GM23248 (cell line): ENCODE measurements around the gene L3MBTL3. TPM values are rescaled to one million over a fixed set of nuclear protein-coding genes. Genes with fewer than 3 reads are reported as not detected.

Experiments used
- DNase-seq: peaks from one replicate; pipeline ENCODE4 v3.0.0-alpha.2; 2015
- H2AFZ ChIP-seq: fragments of 200-600 bp; sonication (generic); 2 replicates; pipeline ENCODE4 v1.6.1; 2016; ENCODE audit warnings: antibody characterized with exemption
- H3F3A ChIP-seq: fragments of 200-600 bp; sonication (generic); 2 replicates; pipeline ENCODE4 v1.6.1; 2016; ENCODE audit warnings: mild to moderate bottlenecking, antibody characterized with exemption, mixed run types; ENCODE audit not compliant: insufficient read depth
- H3K27ac ChIP-seq: fragments of 200-600 bp; sonication (generic); 2 replicates; pipeline ENCODE4 v1.5.1; 2016; ENCODE audit warnings: mild to moderate bottlenecking
- H3K27me3 ChIP-seq: fragments of 200-600 bp; sonication (generic); replicated peaks from 2 replicates; pipeline ENCODE4 v1.6.1; 2016; ENCODE audit warnings: mild to moderate bottlenecking; ENCODE audit not compliant: insufficient read depth
- H3K36me3 ChIP-seq: fragments of 200-600 bp; sonication (generic); 2 replicates; pipeline ENCODE4 v1.6.1; 2016; ENCODE audit warnings: low read depth, mild to moderate bottlenecking
- H3K4me1 ChIP-seq: fragments of 200-600 bp; sonication (generic); 2 replicates; pipeline ENCODE4 v1.6.1; 2016; ENCODE audit warnings: mild to moderate bottlenecking; ENCODE audit not compliant: insufficient read depth
- H3K4me2 ChIP-seq: fragments of 200-600 bp; sonication (generic); one replicate; pipeline ENCODE4 v1.6.1; 2016; ENCODE audit warnings: mild to moderate bottlenecking; ENCODE audit not compliant: unreplicated experiment
- H3K4me3 ChIP-seq: fragments of 200-600 bp; sonication (generic); 2 replicates; pipeline ENCODE4 v1.5.1; 2016; ENCODE audit warnings: mild to moderate bottlenecking
- H3K79me2 ChIP-seq: fragments of 200-600 bp; sonication (generic); 2 replicates; pipeline ENCODE4 v1.6.1; 2016; ENCODE audit warnings: mild to moderate bottlenecking; ENCODE audit not compliant: insufficient read depth
- H3K9ac ChIP-seq: fragments of 200-600 bp; sonication (generic); 2 replicates; pipeline ENCODE4 v1.6.1; 2016; ENCODE audit warnings: mild to moderate bottlenecking
- H3K9me2 ChIP-seq: fragments of 200-600 bp; sonication (generic); 2 replicates; pipeline ENCODE4 v1.6.1; 2016; ENCODE audit warnings: mixed run types, mild to moderate bottlenecking, moderate library complexity; ENCODE audit not compliant: insufficient read depth
- H3K9me3 ChIP-seq: fragments of 200-600 bp; sonication (generic); one replicate; pipeline ENCODE4 v1.6.1; 2017; ENCODE audit warnings: low read depth
- H4K20me1 ChIP-seq: fragments of 200-600 bp; sonication (generic); 2 replicates; pipeline ENCODE4 v1.6.0; 2016; ENCODE audit not compliant: insufficient read depth
- EZH2 ChIP-seq: fragments of 200-600 bp; sonication (generic); IDR thresholded peaks from 2 replicates; pipeline ENCODE4 v1.6.1; 2018; ENCODE audit warnings: antibody characterized with exemption, mild to moderate bottlenecking; ENCODE audit not compliant: insufficient read depth, poor library complexity, severe bottlenecking
- EZH2phosphoT487 ChIP-seq: fragments of 200-600 bp; sonication (generic); IDR thresholded peaks from 2 replicates; pipeline ENCODE4 v1.6.1; 2018; ENCODE audit warnings: antibody characterized with exemption, moderate library complexity, mild to moderate bottlenecking, low read depth; ENCODE audit not compliant: insufficient read depth
- WGBS, 2 experiments: methylation state at CpG; one replicate each; pipeline ENCODE4 v1.1.6; 2015 to 2017; ENCODE audit warnings: low lambda C conversion rate in 2 of 2, low coverage in 1 of 2; ENCODE audit errors: missing lambda C conversion rate in 2 of 2; 5-methylcytosine and 5-hydroxymethylcytosine counted together
- in situ Hi-C: fragments of 300-500 bp; cut with MboI; formaldehyde crosslinking; loops from 2 replicates; pipeline ENCODE4 v1.15.0; 2020
- polyA plus RNA-seq: library from polyadenylated mRNA; unstranded; fragments of >200 nt; fragmentation: Nextera tagmentation; extraction: Ambion mirVana; gene quantifications from 2 replicates; pipeline ENCODE4 v1.2.1, GENCODE V29; 2016
- total RNA-seq: library from RNA; depleted of rRNA; stranded (reverse); fragments of >200 nt; shearing (Covaris generic); gene quantifications from 2 replicates; pipeline ENCODE4 v1.2.3, GENCODE V29; 2014

Gene L3MBTL3
- total and polyA plus RNA-seq, 2 experiments from 2014 or later = 3.3 to 4.3 TPM

GRCh38 chr6:130054725-130055124 lies 36.3 kb downstream of the L3MBTL3 start:
- TF ChIP-seq EZH2 (no peak), EZH2phosphoT487 (no peak)
- no peaks in the 10 kb centered on the region for H3K36me3 ChIP-seq
- H4K20me1 ChIP-seq = no peaks in the 10 kb centered on the region
- H3F3A ChIP-seq = peaks cover 8% of the 10 kb centered on the region; the same call in 1 of the 2 replicates
- WGBS, 2 experiments = 89 to 92% methylated on average over 7 of the region's 7 CpGs
- 0 out of 2 replicates have a peak, but pooled peaks cover 5% of the 10 kb centered on the region for H3K4me1 ChIP-seq
- H2AFZ ChIP-seq = no peak overlapping the region
- H3K27ac ChIP-seq = no peak overlapping the region
- H3K79me2 ChIP-seq = no peaks in the 10 kb centered on the region
- no peaks in the 10 kb centered on the region for H3K9me2 ChIP-seq
- no peaks in the 10 kb centered on the region for H3K9me3 ChIP-seq
- no peak overlapping the region for H3K4me2 ChIP-seq
- no peak overlapping the region for H3K4me3 ChIP-seq
- no peak for DNase-seq
- in situ Hi-C loops = no loop called here
- H3K27me3 ChIP-seq = no peaks in the 10 kb centered on the region
- H3K9ac ChIP-seq = no peak overlapping the region

GRCh38 chr6:130055271-130055670 lies 36.9 kb downstream of the L3MBTL3 start:
- no peak overlapping the region for H3K9ac ChIP-seq
- no peaks in the 10 kb centered on the region for H3K9me3 ChIP-seq
- H3K4me2 ChIP-seq = no peak overlapping the region
- 85 to 92% methylated on average over 1 of the region's 1 CpG for WGBS, 2 experiments
- no peak overlapping the region for H2AFZ ChIP-seq
- H3K36me3 ChIP-seq = no peaks in the 10 kb centered on the region
- H3K4me3 ChIP-seq = no peak overlapping the region
- no peaks in the 10 kb centered on the region for H4K20me1 ChIP-seq
- in situ Hi-C loops = no loop called here
- H3F3A ChIP-seq = peaks cover 8% of the 10 kb centered on the region; the same call in 1 of the 2 replicates
- no peaks in the 10 kb centered on the region for H3K27me3 ChIP-seq
- H3K4me1 ChIP-seq = 0 out of 2 replicates have a peak, but pooled peaks cover 4% of the 10 kb centered on the region
- H3K79me2 ChIP-seq = no peaks in the 10 kb centered on the region
- H3K9me2 ChIP-seq = no peaks in the 10 kb centered on the region
- no peak for TF ChIP-seq EZH2
- TF ChIP-seq EZH2phosphoT487 = no peak
- no peak overlapping the region for H3K27ac ChIP-seq
- no peak for DNase-seq

GRCh38 chr6:130057495-130057894 lies 39.1 kb downstream of the L3MBTL3 start:
- H3K27ac ChIP-seq = no peak overlapping the region
- H3K27me3 ChIP-seq = no peaks in the 10 kb centered on the region
- H3K36me3 ChIP-seq = no peaks in the 10 kb centered on the region
- no peaks in the 10 kb centered on the region for H4K20me1 ChIP-seq
- H3K79me2 ChIP-seq = no peaks in the 10 kb centered on the region
- no peak overlapping the region for H3K4me3 ChIP-seq
- H3F3A ChIP-seq = no peaks in the 10 kb centered on the region
- in situ Hi-C loops = no loop called here
- DNase-seq = no peak
- H3K9ac ChIP-seq = no peak overlapping the region
- no peaks in the 10 kb centered on the region for H3K9me2 ChIP-seq
- 97 to 98% methylated on average over 12 of the region's 12 CpGs for WGBS, 2 experiments
- no peak overlapping the region for H2AFZ ChIP-seq
- no peak overlapping the region for H3K4me2 ChIP-seq
- TF ChIP-seq EZH2phosphoT487 (no peak), EZH2 (no peak)
- no peaks in the 10 kb centered on the region for H3K9me3 ChIP-seq
- H3K4me1 ChIP-seq = no peaks in the 10 kb centered on the region

GRCh38 chr6:130063806-130064205 lies 45.4 kb downstream of the L3MBTL3 start:
- Histone ChIP-seq H2AFZ (no peak overlapping the region), H4K20me1 (no peaks in the 10 kb centered on the region), H3K4me1 (peaks cover 3% of the 10 kb centered on the region; the same call in 1 of the 2 replicates), H3F3A (peaks cover 5% of the 10 kb centered on the region; the same call in 1 of the 2 replicates), H3K36me3 (0 out of 2 replicates have a peak, but pooled peaks cover 7% of the 10 kb centered on the region), H3K27me3 (no peaks in the 10 kb centered on the region), H3K27ac (no peak overlapping the region), H3K9me2 (no peaks in the 10 kb centered on the region), H3K9me3 (no peaks in the 10 kb centered on the region), H3K79me2 (no peaks in the 10 kb centered on the region), H3K4me2 (no peak overlapping the region), H3K9ac (no peak overlapping the region), H3K4me3 (no peak overlapping the region)
- in situ Hi-C loops = no loop called here
- WGBS, 2 experiments = 40 to 41% methylated on average over 5 of the region's 5 CpGs
- DNase-seq = peak; percentile 23
- TF ChIP-seq EZH2 (no peak), EZH2phosphoT487 (no peak)

- Histone ChIP-seq H3K36me3 (0 out of 2 replicates have a peak, but pooled peaks cover 7% of the 10 kb centered on the region), H3K27ac (no peak overlapping the region)
- in situ Hi-C loops = no loop called here
These were observed 47.3 kb downstream of the L3MBTL3 start for GRCh38 chr6:130065609-130066156.

More at GRCh38 chr6:130065609-130066156, 47.3 kb downstream of the L3MBTL3 start:
- no peak overlapping the region for H3K4me2 ChIP-seq
- no peaks in the 10 kb centered on the region for H3K9me3 ChIP-seq
- H3K79me2 ChIP-seq = no peaks in the 10 kb centered on the region
- H3K4me3 ChIP-seq = no peak overlapping the region
- no peaks in the 10 kb centered on the region for H3K9me2 ChIP-seq
- H3F3A ChIP-seq = peaks cover 16% of the 10 kb centered on the region; the same call in 1 of the 2 replicates
- H3K27me3 ChIP-seq = no peaks in the 10 kb centered on the region
- DNase-seq = no peak
- no peak overlapping the region for H2AFZ ChIP-seq
- TF ChIP-seq EZH2phosphoT487 (no peak), EZH2 (no peak)
- H3K4me1 ChIP-seq = peaks cover 18% of the 10 kb centered on the region
- H3K9ac ChIP-seq = no peak overlapping the region
- 94 to 96% methylated on average over 5 of the region's 5 CpGs for WGBS, 2 experiments
- no peaks in the 10 kb centered on the region for H4K20me1 ChIP-seq
